H54 (cell line): Measurements from ENCODE around the gene TMEM273.

Source experiments
- DNase-seq: peaks from one replicate; pipeline ENCODE4 v3.0.0; 2011; ENCODE audit warnings: low spot score, mixed read lengths; ENCODE audit not compliant: insufficient read length
- FAIRE-seq: peaks from 3 replicates; lab custom pipeline; 2011; peaks lifted over from hg19 to GRCh38; lab: Jason Lieb, UNC
- POLR2A ChIP-seq: IDR thresholded peaks from 2 replicates; pipeline ENCODE4 v1.6.1; 2011; ENCODE audit warnings: low read depth, mild to moderate bottlenecking, low read length

TMEM273 gene

GRCh38 chr10:49168831-49169500 lies 19.2 kb downstream of the TMEM273 start:
- no peak for TF ChIP-seq POLR2A
- DNase-seq: no peak
- no peak for FAIRE-seq

DNA sequence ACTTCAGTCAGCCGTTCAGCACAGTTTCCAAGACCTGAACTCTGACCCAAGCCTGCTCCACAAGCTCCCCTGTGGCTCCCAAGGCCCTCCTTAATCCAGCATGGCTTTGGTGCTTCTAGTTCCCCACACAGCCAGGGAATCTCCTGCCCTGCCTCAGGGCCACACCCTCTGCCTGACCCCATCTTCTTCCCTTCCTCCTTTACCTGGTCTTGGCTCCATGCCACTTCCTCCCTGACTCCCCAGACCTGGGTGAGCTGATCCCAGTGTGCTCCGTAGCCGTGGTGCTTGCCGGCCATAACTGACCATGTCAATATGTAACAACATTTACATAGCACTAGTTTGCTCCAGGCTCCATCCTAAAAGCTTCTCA lies 20.0 kb downstream of the TMEM273 start:
- no peak for FAIRE-seq

GRCh38 chr10:49167425-49168170 lies 20.6 kb downstream of the TMEM273 start:
- TF ChIP-seq POLR2A: no peak
- DNase-seq (no peak), FAIRE-seq (no peak)

More for the DNA sequence above, 20.0 kb downstream of the TMEM273 start:
- no peak for DNase-seq
- TF ChIP-seq POLR2A: no peak

- no peak for DNase-seq
- no peak for FAIRE-seq
- TF ChIP-seq POLR2A: no peak
Observed at GRCh38 chr10:49166484-49167400, 21.4 kb downstream of the TMEM273 start.

DNA sequence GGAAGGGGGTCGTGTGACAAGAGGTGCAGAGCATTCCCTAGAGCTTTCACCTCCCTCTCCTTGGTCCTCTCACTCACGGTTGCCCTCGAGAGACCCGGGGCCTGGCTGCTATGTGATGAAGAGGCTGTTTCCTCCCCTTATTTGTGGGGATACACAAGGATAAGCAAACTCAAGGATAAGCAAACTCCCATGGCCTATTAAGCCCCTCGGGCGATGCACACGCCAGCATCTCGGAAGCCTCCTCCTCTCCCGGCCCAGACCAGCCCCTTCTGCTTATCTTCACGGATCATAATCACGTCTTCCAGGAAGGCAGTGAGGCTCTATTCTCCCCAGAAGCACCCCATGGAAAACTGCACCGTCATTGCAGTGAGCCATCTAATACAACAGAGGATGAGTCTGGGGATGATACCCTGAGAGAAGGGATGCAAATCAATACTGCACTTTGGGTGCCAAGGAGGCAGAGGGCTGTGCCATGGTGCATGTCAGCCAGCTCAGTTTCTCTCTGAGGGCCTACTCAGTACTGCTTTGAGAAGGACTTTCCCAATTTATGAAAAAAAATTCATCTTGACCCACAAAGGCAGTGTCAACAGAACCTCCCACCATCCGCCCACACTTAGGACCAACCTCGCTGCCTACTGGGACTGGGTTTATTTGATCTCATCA lies 22.2 kb downstream of the TMEM273 start:
- no peak for TF ChIP-seq POLR2A
- DNase-seq: no peak
- FAIRE-seq: no peak

DNA sequence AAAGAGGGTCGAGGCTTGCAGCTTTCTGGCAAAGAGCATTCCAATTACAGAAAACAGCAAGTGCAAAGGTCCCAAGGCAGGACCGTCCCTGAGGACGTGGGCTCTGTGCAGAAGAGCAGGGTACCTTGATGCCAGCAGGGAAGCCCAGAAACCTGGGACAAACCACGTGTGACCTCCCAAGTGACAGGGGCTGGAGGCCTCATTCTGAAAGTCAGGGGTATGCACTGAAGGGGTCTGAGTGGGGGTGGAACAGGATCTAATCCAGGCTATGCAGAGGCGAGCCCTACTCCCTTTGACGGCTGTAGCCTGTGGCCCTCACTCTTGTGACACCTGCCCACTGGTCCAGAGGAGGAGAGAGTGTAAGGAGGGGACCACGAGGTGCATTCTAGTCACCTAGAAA lies 22.9 kb downstream of the TMEM273 start:
- DNase-seq: no peak
- no peak for TF ChIP-seq POLR2A
- FAIRE-seq: no peak

DNA sequence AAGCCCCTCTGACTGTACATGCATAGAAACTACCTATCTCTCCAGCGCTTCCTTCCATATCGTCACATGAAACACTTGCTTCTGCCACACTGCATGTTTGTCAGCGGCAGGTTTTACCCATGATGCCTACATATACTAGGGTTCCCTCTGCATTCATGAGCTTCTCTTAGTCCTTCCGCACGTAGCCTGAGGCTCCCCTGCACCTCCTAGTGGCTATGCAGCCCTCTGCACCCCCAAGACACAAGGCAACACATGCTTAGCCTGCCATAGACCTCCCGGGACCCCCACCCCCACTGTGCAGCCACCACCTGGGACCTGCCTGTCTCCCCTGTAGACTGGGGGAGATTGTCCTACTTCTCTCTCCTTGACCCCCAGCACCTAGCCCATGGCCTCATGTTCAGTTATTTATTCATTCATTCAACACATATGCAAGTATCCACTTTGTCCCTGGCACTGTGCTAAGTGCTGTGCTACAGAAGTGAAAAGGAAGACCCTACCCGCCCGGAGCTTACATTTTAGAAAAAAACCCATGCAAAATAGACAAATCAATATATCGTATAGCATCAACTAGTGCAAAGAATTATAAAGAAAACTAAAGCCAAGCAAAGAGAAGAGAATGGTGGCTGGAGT lies 23.5 kb downstream of the TMEM273 start:
- DNase-seq (no peak), FAIRE-seq (no peak)
- TF ChIP-seq POLR2A: no peak

GRCh38 chr10:49163741-49164140 lies 24.4 kb downstream of the TMEM273 start:
- FAIRE-seq: no peak
- TF ChIP-seq POLR2A: no peak
- DNase-seq: no peak

GRCh38 chr10:49162761-49163310 lies 25.4 kb downstream of the TMEM273 start:
- TF ChIP-seq POLR2A: no peak
- no peak for DNase-seq
- no peak for FAIRE-seq

- no peak for DNase-seq
- no peak for FAIRE-seq
- TF ChIP-seq POLR2A: no peak
Observed at GRCh38 chr10:49162063-49162462, 26.1 kb downstream of the TMEM273 start.

DNA sequence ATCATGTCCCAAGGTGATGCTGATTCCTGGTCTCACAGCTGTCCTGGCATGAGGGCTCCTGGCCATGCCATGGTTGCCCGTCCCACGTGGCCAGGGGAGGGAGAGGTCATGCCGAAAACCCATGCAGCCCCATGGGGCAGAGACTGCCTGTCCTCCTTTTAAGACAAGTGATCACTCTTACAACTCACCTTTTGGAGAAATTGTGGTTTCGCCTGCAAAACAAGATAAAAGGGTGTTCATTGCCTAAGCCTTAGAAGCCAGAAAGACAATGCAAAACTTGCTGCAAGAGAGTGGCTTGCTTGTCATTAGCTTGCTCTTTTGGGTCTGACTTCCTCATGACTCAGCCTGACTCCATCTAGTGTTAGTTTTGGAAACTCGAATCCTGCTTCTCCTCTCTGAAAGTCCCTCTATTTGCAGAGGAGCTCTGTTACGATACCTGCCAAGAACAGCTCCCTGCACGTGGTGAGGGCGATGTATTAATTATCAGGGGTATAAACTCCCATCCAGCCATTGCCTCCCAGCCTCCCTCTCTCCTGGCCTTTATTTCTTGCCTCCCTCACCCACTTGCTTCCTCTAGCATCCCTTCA lies 26.7 kb downstream of the TMEM273 start:
- DNase-seq: no peak
- FAIRE-seq: no peak
- TF ChIP-seq POLR2A: no peak

DNA sequence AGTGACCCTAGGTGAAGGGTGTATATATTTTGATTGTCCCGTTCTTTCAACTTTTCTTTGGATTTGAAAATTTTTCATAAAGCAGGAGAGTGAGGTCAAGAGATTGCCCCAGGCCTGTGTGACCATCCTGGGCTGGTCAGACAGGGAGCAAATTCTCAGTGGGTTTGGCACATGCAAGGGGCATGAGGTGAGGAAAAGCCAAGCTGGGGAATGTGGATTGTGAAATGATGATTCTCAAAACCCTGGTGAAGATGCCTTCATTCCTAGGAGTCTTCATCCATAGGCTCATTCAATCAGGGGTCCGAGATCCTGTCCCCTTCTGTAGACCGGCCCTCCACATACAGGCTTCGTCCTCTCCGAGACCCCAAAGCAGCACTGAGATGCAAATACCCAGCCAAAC lies 27.4 kb downstream of the TMEM273 start:
- DNase-seq: no peak
- FAIRE-seq: no peak
- no peak for TF ChIP-seq POLR2A

GRCh38 chr10:49160110-49160509 lies 28.1 kb downstream of the TMEM273 start:
- FAIRE-seq: no peak
- no peak for DNase-seq
- no peak for TF ChIP-seq POLR2A
